HL-60 (cell line): Measurements from ENCODE around the gene SLC17A4.

Experiments
- DNase-seq, 2 experiments: peaks; one replicate each; pipeline ENCODE4 v3.0.0-alpha.2; 2010 to 2020; ENCODE audit warnings: low read depth in 1 of 2, low spot score in 1 of 2
- H3K27ac ChIP-seq: fragments of 250-450 bp; sonication (Bioruptor Pico); replicated peaks from 2 replicates; pipeline ENCODE4 v1.5.1; 2020; ENCODE audit warnings: mild to moderate bottlenecking, moderate library complexity
- H3K27me3 ChIP-seq: fragments of 250-450 bp; sonication (Bioruptor Pico); 2 replicates; pipeline ENCODE4 v1.5.1; 2021; ENCODE audit warnings: mild to moderate bottlenecking, moderate library complexity; ENCODE audit not compliant: insufficient read depth, poor library complexity, severe bottlenecking
- H3K4me3 ChIP-seq: replicated peaks from 2 replicates; pipeline ENCODE4 v1.5.1; 2011; ENCODE audit warnings: mild to moderate bottlenecking, control low read depth, low read length; ENCODE audit not compliant: insufficient read depth
- CTCF ChIP-seq: IDR thresholded peaks from one replicate; pipeline ENCODE4 v1.5.1; 2011; ENCODE audit warnings: low read length, control low read depth, inconsistent platforms; ENCODE audit not compliant: insufficient read depth
- GABPA ChIP-seq: IDR thresholded peaks from 2 replicates; pipeline ENCODE4 v1.6.1; 2012; ENCODE audit warnings: low read depth
- POLR2AphosphoS5 ChIP-seq: IDR thresholded peaks from 2 replicates; pipeline ENCODE4 v1.6.1; 2012; ENCODE audit warnings: low read depth
- REST ChIP-seq: IDR thresholded peaks from 2 replicates; pipeline ENCODE4 v1.6.1; 2012; ENCODE audit warnings: low read depth; ENCODE audit not compliant: insufficient replicate concordance
- SPI1 ChIP-seq: IDR thresholded peaks from 2 replicates; pipeline ENCODE4 v1.6.1; 2012; ENCODE audit warnings: low read depth, mild to moderate bottlenecking, borderline replicate concordance

SLC17A4 gene

GRCh38 chr6:25710287-25710686, 44.3 kb upstream of the SLC17A4 start:
- TF ChIP-seq GABPA (no peak), POLR2AphosphoS5 (no peak), REST (no peak), SPI1 (no peak)
- Histone ChIP-seq H3K27ac (no peak overlapping the region), H3K4me3 (no peak overlapping the region), H3K27me3 (no peaks in the 10 kb centered on the region)
- DNase-seq, result no peak

- TF ChIP-seq POLR2AphosphoS5 (no peak), SPI1 (no peak), CTCF (no peak), GABPA (no peak), REST (no peak)
- Histone ChIP-seq H3K4me3 (no peak overlapping the region), H3K27ac (no peak overlapping the region), H3K27me3 (no peaks in the 10 kb centered on the region)
- no peak for DNase-seq
These were observed 40.7 kb upstream of the SLC17A4 start for GRCh38 chr6:25713824-25714223.

- H3K27me3 ChIP-seq, result no peaks in the 10 kb centered on the region
- no peak overlapping the region for H3K4me3 ChIP-seq
- TF ChIP-seq CTCF (no peak), GABPA (no peak), REST (no peak), POLR2AphosphoS5 (no peak)
- H3K27ac ChIP-seq, result no peak overlapping the region
- no peak for DNase-seq
These were observed 39.8 kb upstream of the SLC17A4 start for GRCh38 chr6:25714765-25715164.

- DNase-seq, result no peak
- Histone ChIP-seq H3K27me3 (no peaks in the 10 kb centered on the region), H3K27ac (no peak overlapping the region), H3K4me3 (no peak overlapping the region)
- no peak for TF ChIP-seq GABPA
- TF ChIP-seq SPI1, result no peak
These were observed 38.7 kb upstream of the SLC17A4 start for GRCh38 chr6:25715794-25716193.
